GM18873 (cell line): ENCODE data around the gene PTPRN2.

ENCODE experiments used
- ATAC-seq: cut with Tn5 transposase; IDR thresholded peaks from one replicate; pipeline ENCODE4 v1.9.1; 2021; ENCODE audit warnings: mild to moderate bottlenecking, moderate library complexity, moderate number of reproducible peaks; ENCODE audit not compliant: unreplicated experiment, low FRiP score

The PTPRN2 gene

GRCh38 chr7:158558816-158559215, 28.8 kb downstream of the PTPRN2 start:
- ATAC-seq, result no peak

DNA sequence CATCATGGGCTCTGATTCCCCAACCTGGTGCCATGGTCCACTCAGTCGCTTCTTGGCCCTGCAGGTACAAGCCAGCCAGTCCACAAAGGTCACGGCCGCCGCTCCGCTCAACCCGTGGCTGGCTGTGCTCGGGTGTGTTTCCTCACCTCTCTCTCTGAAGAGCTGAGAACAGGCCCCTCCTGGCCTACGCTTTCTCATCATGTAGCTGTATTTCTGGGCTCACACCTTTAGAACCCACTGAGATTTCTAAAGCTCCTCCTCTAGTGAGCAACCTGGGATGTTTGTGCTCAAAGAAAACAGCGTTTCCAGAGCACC, 30.2 kb downstream of the PTPRN2 start:
- no peak for ATAC-seq

- ATAC-seq, result no peak
Observed at GRCh38 chr7:158556721-158557440, 30.7 kb downstream of the PTPRN2 start.

- no peak for ATAC-seq
Observed at GRCh38 chr7:158555034-158555520, 32.5 kb downstream of the PTPRN2 start.

DNA sequence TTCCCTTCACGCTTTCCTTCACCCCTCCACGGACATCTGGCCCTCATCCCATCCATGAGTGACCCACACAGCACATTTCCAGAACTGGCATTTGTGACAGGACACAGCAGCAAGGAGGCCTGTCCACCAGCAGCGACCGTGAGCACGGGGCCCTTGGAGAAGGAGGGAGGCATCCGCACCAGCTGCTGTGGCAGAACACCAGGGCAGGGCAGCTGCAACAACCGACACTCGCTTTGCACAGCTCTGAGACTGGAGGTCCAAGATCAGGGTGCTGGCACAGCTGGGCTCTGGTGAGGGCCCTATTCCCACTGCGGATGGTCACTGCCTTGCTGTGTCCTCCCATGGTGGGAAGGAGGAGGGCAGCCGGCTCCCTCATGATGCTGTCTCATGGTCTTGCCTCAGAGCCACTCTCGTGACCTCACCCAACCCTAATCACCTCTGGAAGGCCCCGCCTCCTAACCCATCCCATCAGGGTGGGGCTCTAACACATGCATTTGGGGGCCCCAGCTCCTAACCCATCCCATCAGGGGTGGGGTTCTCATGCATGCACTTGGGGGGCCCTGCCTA, 36.7 kb downstream of the PTPRN2 start:
- ATAC-seq, result no peak

DNA sequence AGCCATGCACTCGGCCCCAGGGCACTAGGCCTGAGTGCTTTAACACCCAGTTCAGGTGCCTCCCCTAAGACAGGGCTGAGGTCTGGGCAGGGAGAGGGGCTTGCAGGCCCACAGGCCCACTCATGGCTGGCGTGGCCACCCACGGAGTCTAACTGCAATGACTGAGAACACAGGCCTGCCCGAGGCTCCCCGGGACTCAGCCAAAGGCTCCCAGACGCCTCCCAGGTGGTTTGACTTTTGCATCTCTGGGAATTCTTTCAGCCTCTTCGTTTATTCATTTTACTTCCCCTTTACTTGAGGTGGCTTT, 37.3 kb downstream of the PTPRN2 start:
- ATAC-seq, result no peak

DNA sequence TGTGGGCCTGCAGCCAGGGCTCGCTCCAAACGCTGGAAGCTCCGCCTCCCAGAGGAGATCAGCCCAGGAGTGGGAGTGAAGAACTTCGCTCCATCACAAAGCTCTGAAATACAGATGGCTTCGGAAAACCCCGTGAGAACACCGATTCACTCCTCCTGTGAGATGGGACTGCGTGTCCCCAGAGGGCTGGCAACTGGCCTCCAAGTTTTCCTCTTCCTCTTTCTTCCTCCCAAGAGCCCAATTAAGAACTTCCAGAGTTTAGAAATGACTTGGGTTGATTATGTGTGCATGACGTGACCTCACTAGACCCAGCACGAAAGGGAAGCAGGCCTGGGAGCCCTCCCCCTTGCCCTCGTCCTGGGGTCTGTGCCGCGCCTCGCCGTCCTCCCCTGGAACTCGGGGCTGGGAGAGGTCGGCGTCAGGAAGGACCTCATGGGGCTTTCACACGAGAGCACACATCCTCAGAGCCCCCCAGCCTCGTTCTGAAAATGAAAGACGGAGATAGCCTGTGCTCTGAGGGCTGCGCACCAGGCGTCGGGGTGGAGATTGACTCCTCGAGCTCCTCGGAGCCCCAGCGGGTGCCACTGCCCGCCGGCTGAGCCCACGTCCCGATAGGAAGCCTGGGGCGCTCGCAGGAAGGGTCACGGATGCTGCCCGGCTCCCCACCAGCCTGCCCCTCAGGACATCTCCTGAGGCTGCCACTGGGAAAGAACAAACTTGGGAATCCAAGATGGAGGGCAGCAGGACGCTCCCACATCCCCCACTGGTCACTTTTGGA, 37.8 kb downstream of the PTPRN2 start:
- ATAC-seq, result no peak

DNA sequence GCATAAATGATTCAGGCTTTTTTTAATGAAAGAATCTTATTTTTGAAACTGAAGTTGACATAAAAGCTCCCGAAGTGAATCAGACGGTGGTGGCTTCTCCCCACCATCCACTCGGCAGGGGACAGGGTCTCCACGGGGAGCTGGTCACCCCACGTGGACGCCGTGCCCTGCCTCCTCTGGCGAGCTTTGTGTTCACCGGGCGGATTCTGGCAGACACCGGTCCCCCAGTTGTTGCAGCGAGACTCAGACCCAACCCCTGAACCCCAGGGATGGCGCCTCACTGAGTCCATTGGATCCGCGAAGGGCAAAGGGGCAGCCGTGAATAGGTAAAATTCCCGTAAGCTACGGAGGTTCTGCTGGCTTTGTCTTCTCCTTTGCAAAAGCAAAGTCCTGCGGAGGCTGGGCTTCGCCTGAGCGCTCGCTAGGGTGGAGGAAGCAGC, 38.4 kb downstream of the PTPRN2 start:
- no peak for ATAC-seq

- ATAC-seq, result no peak
Observed at GRCh38 chr7:158548726-158549125, 38.9 kb downstream of the PTPRN2 start.

DNA sequence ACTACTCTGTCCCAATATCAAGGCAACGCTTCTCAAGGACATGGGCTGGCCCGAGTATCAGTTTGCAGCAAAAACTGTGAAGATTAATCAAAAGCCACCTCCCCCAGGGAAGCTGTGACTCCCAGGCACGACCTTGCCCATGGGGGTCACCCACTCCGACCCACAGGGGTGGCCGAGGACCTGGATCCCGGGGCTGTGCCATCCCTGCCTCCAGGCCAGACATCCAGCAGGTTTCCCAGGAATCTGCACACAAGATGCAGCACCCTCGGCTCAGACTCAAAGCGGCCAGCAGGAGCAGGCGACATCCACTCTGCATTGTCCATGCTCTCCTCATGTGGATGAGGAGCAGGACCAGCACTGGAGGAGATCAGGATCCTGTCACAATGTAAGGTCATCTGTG, 39.8 kb downstream of the PTPRN2 start:
- ATAC-seq, result no peak

DNA sequence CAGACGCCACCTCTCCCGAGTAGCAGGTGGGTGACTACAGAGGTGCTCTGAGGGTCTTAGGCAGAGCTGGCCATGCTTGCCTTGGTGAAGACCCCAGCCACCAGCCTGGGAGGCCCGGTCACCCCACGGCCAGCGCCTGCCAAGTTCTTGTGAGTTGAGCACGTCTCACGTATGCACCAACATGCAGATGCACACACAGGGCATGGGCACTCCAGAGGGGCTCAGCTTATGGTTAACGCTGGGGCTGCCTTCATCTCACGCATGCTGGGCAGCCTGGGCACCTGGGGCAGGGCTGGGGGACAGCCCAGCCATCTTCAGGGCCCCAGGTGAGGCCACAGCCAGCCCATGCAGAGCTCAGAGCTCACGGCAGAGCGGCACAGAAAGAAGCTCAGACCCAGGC, 41.0 kb downstream of the PTPRN2 start:
- no peak for ATAC-seq

DNA sequence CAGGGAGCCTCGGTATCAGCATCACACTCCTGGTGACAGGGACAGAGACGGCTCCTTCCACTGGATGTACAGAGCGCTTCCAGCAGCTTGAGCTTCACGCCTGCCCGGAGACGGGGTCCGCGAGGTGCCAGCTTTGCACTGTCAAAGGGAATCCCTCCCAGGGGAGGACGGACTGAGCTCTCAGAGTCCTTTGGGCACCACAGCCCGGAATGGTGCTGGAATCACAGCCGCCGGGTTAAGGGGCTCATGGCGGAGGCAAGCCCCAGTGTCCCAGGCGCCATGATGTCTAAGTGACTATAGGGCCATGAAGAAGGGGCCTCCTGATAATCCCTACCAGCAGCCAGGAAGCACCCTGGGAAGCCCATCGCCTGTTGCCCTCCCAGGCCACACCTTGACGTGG, 41.4 kb downstream of the PTPRN2 start:
- no peak for ATAC-seq

DNA sequence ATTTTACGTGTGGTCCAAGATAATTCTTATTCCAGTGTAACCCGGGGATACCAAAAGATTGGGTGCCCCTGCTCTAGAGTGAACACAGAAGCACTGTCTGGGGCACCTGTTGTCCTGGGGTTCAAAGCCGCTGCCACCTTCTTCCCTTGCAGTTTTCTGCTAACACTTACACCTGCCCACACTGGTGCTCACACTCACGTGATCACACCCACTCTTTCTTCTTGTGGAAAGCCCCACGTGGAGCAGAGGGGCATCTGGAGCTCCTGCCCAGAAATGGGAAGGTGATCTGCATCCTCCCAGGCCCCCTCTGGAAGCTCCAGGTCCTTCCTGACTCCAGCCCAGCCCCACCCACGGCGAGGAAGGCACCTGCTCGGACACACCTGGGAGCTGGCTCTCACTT, 42.9 kb downstream of the PTPRN2 start:
- ATAC-seq, result no peak

DNA sequence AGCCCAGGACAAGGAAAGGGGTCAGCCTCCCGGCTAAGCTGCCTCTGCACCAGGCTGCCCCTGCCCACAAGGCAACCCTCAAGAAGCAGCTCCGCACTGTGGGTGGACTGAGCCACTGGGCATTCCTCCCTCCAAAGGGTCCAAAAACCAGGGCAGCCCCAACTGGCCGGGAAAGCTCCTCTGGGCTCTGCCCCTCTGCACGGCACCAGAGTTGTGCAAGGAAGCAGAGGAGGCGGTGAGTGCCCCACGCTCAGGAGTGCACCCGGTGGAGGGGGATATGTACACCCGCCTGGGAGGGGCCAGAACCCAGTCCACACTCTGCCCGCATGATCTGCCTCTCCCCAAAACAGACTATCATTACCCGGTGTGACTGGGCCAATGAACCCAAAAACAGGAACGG, 43.8 kb downstream of the PTPRN2 start:
- ATAC-seq, result no peak

DNA sequence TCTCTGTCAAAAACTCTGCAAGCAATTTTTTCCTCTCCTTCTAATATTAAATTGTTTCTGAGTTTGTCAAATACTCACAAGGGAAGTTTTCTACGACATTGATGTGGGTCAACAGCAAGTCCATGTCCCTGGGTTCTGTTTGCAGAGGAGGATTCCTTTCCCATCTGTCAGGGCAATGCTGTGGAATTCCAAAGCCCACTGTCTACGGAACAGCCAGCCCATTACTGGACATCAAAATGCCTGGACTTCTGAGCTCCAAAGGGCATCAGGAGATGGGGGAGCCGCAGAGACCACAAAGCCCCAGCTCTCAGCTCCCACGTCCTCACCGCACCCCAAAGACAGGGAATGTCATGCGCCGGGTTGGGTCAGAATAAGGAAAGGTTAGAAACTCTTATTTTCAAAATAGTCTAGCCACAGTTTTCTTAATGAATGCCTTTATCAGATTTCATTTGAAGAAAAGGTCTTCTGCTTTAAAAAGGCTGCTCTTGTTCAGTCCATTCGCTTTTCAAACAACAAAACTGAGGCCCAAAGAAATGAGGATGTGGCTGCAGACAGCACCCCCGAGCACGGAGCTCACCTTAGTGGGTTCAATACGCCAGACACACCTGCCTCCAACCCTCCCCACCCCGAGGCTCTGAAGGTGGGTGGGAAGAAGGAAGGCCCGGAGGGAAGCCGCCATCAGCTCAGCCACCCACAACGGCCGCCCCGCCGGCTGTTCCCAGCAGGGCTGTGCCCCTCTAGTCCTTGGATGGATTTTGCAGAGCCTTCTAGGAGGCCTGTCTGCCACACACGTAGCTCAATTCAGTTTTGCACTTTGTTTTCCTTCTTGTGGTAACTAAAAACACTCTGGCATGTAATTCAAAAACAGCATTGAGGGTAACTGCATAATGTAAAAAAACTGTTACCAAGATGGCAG, 44.7 kb downstream of the PTPRN2 start:
- ATAC-seq, result no peak

DNA sequence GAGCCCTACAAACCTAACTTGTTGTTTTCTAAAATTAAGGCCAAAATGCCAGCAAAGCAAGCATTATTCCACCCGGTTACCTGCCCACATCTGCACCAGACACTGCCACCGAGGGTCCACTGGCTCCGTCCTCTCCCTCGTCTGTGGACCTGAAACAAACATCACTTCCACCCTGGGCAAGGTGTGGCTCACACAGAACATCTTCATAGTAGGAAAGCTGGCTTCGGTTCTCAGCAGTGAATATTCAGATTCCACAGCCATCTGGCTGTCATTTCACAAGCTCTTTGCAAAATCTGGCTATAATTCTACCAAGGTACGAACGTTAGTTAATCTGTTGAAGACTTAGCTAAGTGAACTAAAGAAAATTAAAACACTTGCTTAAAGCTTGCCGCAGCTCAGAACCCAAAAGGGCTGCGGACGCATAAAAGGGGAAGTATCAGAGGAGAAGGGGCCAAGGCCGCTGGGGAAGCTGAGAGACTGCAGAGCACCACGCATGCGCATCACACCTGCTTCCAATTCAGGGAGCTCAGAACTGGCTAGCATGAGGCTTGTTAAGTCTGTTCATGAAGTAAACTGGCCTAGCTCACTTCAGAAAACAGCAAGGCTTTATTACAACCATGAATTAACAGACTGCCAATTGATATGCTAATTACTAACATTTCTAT, 46.1 kb downstream of the PTPRN2 start:
- no peak for ATAC-seq

- ATAC-seq, result no peak
Observed at GRCh38 chr7:158539711-158540146, 47.9 kb downstream of the PTPRN2 start.

GRCh38 chr7:158538156-158538946, 49.3 kb downstream of the PTPRN2 start:
- ATAC-seq, result no peak

DNA sequence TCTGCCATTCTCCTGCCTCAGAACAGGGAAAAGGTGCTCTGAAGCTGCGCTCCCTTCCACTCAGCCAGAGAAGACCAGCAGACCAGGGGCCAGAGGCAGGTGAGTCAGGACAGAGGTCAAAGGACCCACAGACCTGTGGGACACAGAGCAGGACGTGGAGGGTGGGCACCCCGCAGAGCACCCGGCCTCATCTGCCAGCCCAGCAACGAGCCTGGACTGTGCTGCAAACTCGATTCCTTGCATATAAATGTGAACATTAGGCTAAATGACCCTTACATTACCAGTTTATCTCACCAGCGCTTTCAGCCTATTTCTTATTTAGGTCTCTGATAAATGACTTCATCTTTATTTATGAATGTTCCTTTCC, 50.1 kb downstream of the PTPRN2 start:
- ATAC-seq, result no peak
